ENCODE data around the gene CPNE5.

The CPNE5 gene

GRCh38 chr6:36717871-36718540, 121.2 kb downstream of the CPNE5 start:
- TF ChIP-seq, protein P1, sequence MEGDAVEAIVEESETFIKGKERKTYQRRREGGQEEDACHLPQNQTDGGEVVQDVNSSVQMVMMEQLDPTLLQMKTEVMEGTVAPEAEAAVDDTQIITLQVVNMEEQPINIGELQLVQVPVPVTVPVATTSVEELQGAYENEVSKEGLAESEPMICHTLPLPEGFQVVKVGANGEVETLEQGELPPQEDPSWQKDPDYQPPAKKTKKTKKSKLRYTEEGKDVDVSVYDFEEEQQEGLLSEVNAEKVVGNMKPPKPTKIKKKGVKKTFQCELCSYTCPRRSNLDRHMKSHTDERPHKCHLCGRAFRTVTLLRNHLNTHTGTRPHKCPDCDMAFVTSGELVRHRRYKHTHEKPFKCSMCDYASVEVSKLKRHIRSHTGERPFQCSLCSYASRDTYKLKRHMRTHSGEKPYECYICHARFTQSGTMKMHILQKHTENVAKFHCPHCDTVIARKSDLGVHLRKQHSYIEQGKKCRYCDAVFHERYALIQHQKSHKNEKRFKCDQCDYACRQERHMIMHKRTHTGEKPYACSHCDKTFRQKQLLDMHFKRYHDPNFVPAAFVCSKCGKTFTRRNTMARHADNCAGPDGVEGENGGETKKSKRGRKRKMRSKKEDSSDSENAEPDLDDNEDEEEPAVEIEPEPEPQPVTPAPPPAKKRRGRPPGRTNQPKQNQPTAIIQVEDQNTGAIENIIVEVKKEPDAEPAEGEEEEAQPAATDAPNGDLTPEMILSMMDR (conservative IDR thresholded peaks at IDR 0.05) = no peak
- no peak for TF ChIP-seq ZFX (IDR thresholded peaks at IDR 0.05)
- H3K27ac ChIP-seq = no peak overlapping the region

GRCh38 chr6:36717231-36717825, 121.9 kb downstream of the CPNE5 start:
- TF ChIP-seq, protein P1 (conservative IDR thresholded peaks at IDR 0.05) = no peak
- TF ChIP-seq ZFX (IDR thresholded peaks at IDR 0.05) = no peak

DNA sequence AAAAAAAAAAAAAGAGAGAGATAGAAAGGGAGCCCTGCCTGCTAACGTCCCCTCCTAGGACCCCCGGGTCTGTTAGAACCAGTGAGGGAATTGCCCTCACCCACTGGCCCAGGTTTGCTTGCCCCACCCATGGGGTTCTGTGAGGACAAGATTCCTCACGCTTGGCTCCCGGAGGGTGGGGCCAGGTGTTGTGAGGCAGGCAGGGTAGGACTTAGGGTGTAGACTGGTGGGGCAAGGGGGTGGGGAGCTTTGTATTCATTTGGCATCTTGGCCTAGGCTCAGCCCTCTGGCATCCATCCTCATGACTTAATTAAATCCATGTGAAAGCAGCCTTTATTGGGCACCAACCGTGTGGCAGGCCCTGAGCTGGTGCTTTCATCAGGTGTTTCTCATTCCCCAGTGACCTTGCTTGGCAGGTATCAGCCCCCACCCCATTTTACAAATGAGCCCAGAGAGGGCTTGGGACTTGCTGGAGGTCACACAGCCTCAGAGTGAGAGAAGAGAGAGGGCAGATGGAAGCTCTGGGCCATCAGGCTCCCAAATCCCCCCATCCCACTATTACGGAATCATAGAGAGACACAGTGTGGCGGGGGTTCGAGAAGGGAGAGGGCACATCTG, 122.7 kb downstream of the CPNE5 start:
- no peak overlapping the region for H3K27ac ChIP-seq
- TF ChIP-seq, protein P1 (conservative IDR thresholded peaks at IDR 0.05) = no peak
- TF ChIP-seq ZFX (IDR thresholded peaks at IDR 0.05) = no peak

More at GRCh38 chr6:36717231-36717825, 121.9 kb downstream of the CPNE5 start:
- H3K27ac ChIP-seq = no peak overlapping the region

- H3K27ac ChIP-seq = no peak overlapping the region
- TF ChIP-seq, protein P1 (conservative IDR thresholded peaks at IDR 0.05) = no peak
- TF ChIP-seq ZFX (IDR thresholded peaks at IDR 0.05) = no peak
These were observed 123.8 kb downstream of the CPNE5 start for GRCh38 chr6:36715469-36715868.

DNA sequence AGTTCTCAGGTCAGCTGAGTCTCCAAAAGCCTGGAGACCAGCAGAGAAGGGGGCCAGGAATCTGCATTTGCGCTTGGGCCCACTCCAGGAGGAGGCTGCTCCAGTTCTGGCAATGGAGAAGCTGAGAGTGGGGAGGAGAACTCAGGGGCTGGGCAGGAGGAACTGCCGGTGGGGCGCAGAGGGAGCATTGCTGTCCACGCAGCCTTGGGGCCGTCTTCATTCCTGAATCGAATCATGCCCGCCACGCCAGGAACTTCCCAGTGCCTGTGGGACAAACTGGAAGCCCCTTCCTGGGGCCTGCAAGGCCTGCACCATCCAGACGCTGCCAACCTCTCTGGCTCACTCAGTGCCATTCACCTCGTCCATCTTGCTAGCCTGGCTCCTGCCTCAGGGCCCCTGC, 124.7 kb downstream of the CPNE5 start:
- no peak overlapping the region for H3K27ac ChIP-seq
- TF ChIP-seq, protein P1 (conservative IDR thresholded peaks at IDR 0.05) = no peak
- no peak for TF ChIP-seq ZFX (IDR thresholded peaks at IDR 0.05)

- no peak for TF ChIP-seq ZFX (IDR thresholded peaks at IDR 0.05)
- TF ChIP-seq, protein P1 (conservative IDR thresholded peaks at IDR 0.05) = no peak
- H3K27ac ChIP-seq = no peak overlapping the region
These were observed 125.4 kb downstream of the CPNE5 start for GRCh38 chr6:36713846-36714245.

DNA sequence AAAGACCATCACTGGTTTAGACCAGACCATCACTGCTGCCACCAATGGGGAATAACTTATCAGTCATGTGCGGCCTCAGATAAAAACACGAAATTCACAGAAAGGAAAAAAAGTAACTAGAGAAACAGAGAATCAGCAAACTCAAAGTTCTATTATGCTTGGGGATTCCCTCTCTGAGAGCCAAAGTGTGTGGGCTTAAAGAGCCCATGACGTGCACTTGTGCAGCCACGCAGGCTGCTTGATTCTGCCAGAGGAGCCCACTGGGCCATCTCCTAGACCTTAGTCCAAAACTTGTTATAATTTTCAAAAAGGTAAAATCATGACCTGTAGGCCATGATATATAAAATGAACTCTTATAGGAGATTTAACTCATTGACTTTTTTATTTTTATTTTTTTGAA, 126.4 kb downstream of the CPNE5 start:
- TF ChIP-seq, protein P1 (conservative IDR thresholded peaks at IDR 0.05) = no peak
- no peak for TF ChIP-seq ZFX (IDR thresholded peaks at IDR 0.05)
- no peak overlapping the region for H3K27ac ChIP-seq
